ENCODE data around the gene HGD.
"Not testable (repeated sequence)": the region's sequence is repeated elsewhere in the genome, so short reads cannot be mapped to it uniquely, and the experiment has no call there.

HGD gene

GRCh38 chr3:120680193-120680894, 1.7 kb downstream of the HGD start:
- DNase-seq (ENCODE audit: extremely low spot score, insufficient read length, low read depth) (no peak), FAIRE-seq (no peak)

DNA sequence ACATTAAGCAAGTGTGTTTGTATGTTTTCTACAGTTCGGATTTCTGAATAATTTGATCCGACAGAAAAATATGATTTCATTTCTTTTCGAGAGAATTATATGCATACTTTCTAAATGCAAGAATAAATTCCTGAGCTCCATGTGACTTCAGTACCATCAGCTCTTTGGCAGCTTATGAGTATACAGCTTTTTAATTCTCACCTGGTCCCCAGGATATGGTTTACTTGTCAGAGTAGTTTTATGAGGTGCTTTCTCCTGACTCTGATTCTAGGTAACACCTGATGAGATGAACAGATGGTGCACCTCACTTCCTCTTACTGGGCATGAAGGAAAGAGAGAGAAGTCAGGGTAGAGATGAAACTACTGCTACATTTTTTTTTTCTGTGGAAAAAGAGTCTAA, 3.1 kb downstream of the HGD start:
- FAIRE-seq = peak; percentile 44
- DNase-seq (ENCODE audit: extremely low spot score, insufficient read length, low read depth) = no peak

- FAIRE-seq (peak; percentile 92), DNase-seq (ENCODE audit: extremely low spot score, insufficient read length, low read depth) (peak; percentile 9)
Observed at GRCh38 chr3:120678331-120678947, 3.6 kb downstream of the HGD start.

GRCh38 chr3:120677193-120677592, 4.8 kb downstream of the HGD start:
- not testable (repeated sequence) for DNase-seq (ENCODE audit: extremely low spot score, insufficient read length, low read depth)

GRCh38 chr3:120673116-120673515, 8.9 kb downstream of the HGD start:
- DNase-seq (ENCODE audit: extremely low spot score, insufficient read length, low read depth) (no peak), FAIRE-seq (no peak)

More at GRCh38 chr3:120677193-120677592, 4.8 kb downstream of the HGD start:
- FAIRE-seq = not testable (repeated sequence)

- DNase-seq (ENCODE audit: extremely low spot score, insufficient read length, low read depth) (no peak), FAIRE-seq (no peak)
Observed at GRCh38 chr3:120670576-120670975, 11.5 kb downstream of the HGD start.

- FAIRE-seq = no peak
Observed at GRCh38 chr3:120664926-120665325, 17.1 kb downstream of the HGD start.

DNA sequence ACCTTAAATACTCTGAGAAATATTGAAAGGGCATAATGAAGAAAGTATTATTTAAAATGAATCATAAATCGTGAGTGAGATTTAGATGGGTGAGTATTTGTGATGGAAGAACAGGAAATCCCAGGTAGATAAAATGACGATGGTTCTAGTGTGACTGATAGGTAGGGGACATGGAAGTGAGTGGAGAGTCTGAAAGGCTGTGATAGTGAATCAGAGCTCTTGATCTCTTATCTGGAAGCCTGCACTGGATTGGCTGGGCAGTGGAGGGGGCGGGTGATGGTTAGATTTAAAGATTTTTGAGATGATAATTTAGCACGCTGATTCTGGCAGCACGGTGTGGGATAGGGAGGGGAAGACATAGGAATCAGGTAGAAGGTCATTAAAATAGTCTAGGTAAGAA, 20.1 kb downstream of the HGD start:
- FAIRE-seq = no peak
- no peak for DNase-seq (ENCODE audit: extremely low spot score, insufficient read length, low read depth)

More at GRCh38 chr3:120664926-120665325, 17.1 kb downstream of the HGD start:
- DNase-seq (ENCODE audit: extremely low spot score, insufficient read length, low read depth) = no peak

DNA sequence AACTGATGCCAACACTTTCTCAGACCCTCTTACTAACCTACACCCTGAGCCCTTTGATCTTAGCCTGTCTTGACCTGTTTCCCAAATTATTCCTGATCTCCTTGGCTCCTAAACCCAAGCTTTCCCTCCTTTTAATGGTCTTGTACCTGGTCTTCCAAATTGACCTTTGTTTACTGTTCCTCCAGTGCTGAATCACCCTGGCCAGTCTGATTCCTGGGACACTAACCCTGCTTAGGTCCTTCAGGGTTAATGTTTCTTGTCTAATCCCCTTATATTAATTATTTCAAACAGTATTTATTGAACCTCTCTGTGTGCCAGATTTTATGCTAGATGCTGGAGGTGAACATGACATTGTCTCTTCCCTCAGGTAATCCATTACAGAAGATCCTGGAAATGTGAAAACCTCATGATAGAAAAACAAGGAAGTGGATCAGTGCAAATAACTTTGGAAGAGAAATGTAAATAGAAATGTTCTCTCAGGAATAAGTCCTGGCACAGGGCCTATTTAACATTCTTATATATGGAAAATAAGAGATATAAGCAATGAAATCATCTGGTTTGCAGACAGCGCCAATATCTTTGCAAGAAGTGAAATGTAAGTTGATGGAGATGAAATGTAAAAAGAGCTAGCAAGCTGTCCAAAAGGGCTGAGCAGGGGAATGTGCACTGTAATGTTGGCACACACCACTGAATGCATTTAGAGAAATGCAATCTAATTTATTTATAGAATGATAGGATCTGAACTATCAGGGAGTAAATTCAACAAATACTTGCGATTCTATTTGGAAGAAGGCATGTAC, 20.7 kb downstream of the HGD start:
- FAIRE-seq (no peak), DNase-seq (ENCODE audit: extremely low spot score, insufficient read length, low read depth) (no peak)

- no peak for FAIRE-seq
- no peak for DNase-seq (ENCODE audit: extremely low spot score, insufficient read length, low read depth)
Observed at GRCh38 chr3:120659834-120660233, 22.2 kb downstream of the HGD start.

GRCh38 chr3:120659285-120659684, 22.8 kb downstream of the HGD start:
- FAIRE-seq (no peak), DNase-seq (ENCODE audit: extremely low spot score, insufficient read length, low read depth) (no peak)

GRCh38 chr3:120652896-120653545, 29.0 kb downstream of the HGD start:
- FAIRE-seq = no peak
- no peak for DNase-seq (ENCODE audit: extremely low spot score, insufficient read length, low read depth)

DNA sequence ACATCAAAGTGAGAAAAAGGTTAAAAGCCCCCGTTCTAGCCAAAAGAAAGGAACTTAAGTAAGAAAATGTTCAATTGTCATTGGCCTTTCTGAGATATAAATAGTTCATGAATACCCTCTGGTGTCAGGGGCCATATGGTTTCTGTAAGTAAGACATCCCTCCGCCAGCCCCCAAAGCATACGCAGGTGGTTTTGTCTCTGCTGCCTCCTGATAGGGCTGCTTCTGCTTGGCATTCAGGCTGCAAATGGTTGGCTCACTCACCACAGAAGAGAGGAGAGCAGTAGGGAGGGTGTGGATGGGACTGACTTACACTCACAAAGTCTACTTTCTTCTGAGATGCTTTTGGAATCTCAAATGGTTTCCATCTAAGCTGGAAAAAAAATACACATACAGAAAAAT, 29.8 kb downstream of the HGD start:
- DNase-seq (ENCODE audit: extremely low spot score, insufficient read length, low read depth) (no peak), FAIRE-seq (no peak)

DNA sequence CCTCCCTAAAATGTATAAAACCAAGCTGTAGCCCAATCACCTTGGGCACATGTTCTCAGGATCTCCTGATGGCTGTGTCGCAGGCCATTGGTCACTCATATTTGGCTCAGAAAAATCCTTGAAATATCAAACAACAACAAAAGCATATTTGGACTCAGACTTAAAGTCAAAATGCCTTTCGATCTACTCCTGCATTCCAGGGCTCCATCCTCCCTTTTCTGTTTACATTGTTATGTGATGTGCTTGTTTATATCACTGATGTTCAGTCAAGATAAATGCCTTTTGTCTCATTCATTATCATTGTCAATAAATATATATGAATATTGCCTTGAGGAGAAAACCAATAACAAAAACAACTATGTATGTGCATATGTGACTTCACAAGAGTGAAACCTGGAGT, 31.7 kb downstream of the HGD start:
- FAIRE-seq (no peak), DNase-seq (ENCODE audit: extremely low spot score, insufficient read length, low read depth) (no peak)

DNA sequence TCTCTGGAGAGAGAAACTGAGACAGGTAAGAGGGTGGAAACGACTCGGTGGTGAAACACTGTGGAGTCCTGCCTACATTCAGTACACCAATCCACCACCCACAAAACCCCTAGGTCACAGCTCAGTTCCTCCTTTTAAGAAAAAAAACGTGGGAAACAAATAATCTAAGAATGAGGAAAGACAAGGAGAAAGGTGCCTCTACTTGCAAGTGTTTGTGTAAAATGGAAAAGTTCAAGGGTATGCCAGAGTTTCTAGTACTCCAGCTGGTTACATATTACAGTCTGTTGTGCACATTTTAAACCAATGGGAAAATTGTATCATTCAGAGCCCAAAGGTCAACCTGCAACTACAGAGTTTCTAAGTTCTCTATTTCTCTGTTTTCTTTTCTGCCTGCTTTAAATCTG, 32.2 kb downstream of the HGD start:
- no peak for DNase-seq (ENCODE audit: extremely low spot score, insufficient read length, low read depth)
- FAIRE-seq = no peak

- FAIRE-seq = no peak
- DNase-seq (ENCODE audit: extremely low spot score, insufficient read length, low read depth) = no peak
Observed at GRCh38 chr3:120648290-120648689, 33.7 kb downstream of the HGD start.

GRCh38 chr3:120646771-120647432, 35.1 kb downstream of the HGD start:
- no peak for FAIRE-seq
- DNase-seq (ENCODE audit: extremely low spot score, insufficient read length, low read depth) = no peak

DNA sequence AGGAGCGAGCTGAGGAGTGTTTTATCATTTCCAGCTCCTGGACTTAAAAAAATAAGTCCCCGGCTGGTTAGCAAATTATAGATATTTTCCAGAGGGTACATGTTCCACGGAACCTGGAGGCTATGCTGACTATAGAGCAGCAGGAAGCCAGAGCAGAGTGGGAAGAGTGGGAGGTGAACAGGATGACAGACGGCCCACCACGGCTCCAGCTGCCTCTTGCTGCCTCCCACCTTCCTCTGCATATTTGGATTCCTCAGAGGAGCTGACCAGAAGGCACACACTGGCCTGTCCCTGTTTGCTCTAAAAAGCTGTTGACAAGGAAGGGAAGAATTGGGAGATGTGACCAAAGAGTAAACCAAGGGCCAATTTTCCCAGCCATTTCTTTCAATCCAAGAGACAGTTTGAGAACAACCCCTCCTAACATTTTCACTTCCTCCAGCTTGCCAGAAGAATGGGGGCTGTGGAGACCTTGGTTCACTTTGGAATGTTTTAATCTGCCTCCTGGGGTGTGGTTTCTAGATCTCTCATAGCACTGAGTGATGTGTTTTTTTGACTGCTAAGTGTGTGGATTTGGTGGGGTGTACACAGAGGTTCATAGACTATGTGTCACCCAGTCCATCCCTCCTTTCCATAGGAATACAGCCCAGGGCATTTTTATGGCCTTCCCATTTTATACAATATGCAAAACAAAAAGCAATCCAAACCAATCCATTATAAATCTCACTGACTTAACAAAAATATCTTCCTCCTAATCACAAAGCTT, 36.8 kb downstream of the HGD start:
- no peak for DNase-seq (ENCODE audit: extremely low spot score, insufficient read length, low read depth)

GRCh38 chr3:120642368-120642948, 39.6 kb downstream of the HGD start:
- DNase-seq (ENCODE audit: extremely low spot score, insufficient read length, low read depth) = no peak
- no peak for FAIRE-seq

More for the DNA sequence above, 36.8 kb downstream of the HGD start:
- no peak for FAIRE-seq

All from GM18507 (cell line).